Panc1 (cell line): ENCODE data around the gene S1PR2. TPM values are rescaled to one million over a fixed set of nuclear protein-coding genes. Genes with fewer than 3 reads are reported as not detected.

Experiments
- ATAC-seq: fragments of 200-7000 bp; cut with Tn5 transposase; 2 replicates; pipeline ENCODE4 v1.9.1; 2020; ENCODE audit warnings: mild to moderate bottlenecking, moderate library complexity
- BruUV-seq: library from RNA; stranded (reverse); fragments of 400-500 nt; replicated peaks from 2 replicates; lab custom pipeline; 2021; lab: Mats Ljungman, UMichigan
- CTCF ChIA-PET: fragments of 300-600 bp; sonication (Branson Sonifier 250); formaldehyde crosslinking; loops from one replicate; lab custom pipeline; 2022; ENCODE audit warnings: antibody characterized with exemption; lab: Charles Lee
- POLR2A ChIA-PET: fragments of 300-600 bp; sonication (Branson Sonifier 250); formaldehyde crosslinking; loops from one replicate; lab custom pipeline; 2022; ENCODE audit warnings: antibody characterized with exemption; lab: Charles Lee
- DNase-seq: peaks from one replicate; pipeline ENCODE4 v3.0.0-alpha.2; 2010; ENCODE audit warnings: low read depth, low spot score
- H3K27ac ChIP-seq: 2 replicates; pipeline ENCODE4 v1.5.1; 2011; ENCODE audit warnings: mild to moderate bottlenecking, low read length, inconsistent platforms
- H3K27me3 ChIP-seq: fragments of 200-500 bp; sonication (Bioruptor generic); 2 replicates; pipeline ENCODE4 v1.6.0; 2014; ENCODE audit warnings: low read length, inconsistent platforms; ENCODE audit not compliant: control insufficient read depth, insufficient read depth
- H3K36me3 ChIP-seq: fragments of 200-500 bp; sonication (Bioruptor generic); 2 replicates; pipeline ENCODE4 v1.5.1; 2014; ENCODE audit warnings: inconsistent platforms, mild to moderate bottlenecking, low read length, moderate library complexity; ENCODE audit not compliant: control insufficient read depth, insufficient read depth
- H3K4me1 ChIP-seq: 2 replicates; pipeline ENCODE4 v1.5.1; 2011; ENCODE audit warnings: inconsistent platforms, mild to moderate bottlenecking, low read length, moderate library complexity; ENCODE audit not compliant: control insufficient read depth, insufficient read depth
- H3K4me3 ChIP-seq, 2 experiments: 2 replicates each; pipeline ENCODE4 v1.5.1; 2011 to 2012; ENCODE audit warnings: low read depth in 2 of 2, low read length in 2 of 2, mild to moderate bottlenecking in 2 of 2, inconsistent platforms in 1 of 2, moderate library complexity in 1 of 2
- H3K9me3 ChIP-seq: fragments of 200-500 bp; sonication (Bioruptor generic); 2 replicates; pipeline ENCODE4 v1.5.1; 2014; ENCODE audit warnings: low read depth, mild to moderate bottlenecking, inconsistent platforms, low read length, moderate library complexity; ENCODE audit not compliant: control insufficient read depth, insufficient read depth
- POLR2AphosphoS5 ChIP-seq: IDR thresholded peaks from 2 replicates; pipeline ENCODE4 v1.6.1; 2012; ENCODE audit warnings: mild to moderate bottlenecking, low read depth, low read length, moderate library complexity
- SIN3A ChIP-seq: IDR thresholded peaks from 2 replicates; pipeline ENCODE4 v1.6.1; 2012; ENCODE audit warnings: low read depth, mild to moderate bottlenecking, low read length, moderate library complexity, borderline replicate concordance; ENCODE audit not compliant: insufficient read depth
- TCF7L2 ChIP-seq: IDR thresholded peaks from 2 replicates; pipeline ENCODE4 v1.6.1; 2011; ENCODE audit warnings: mild to moderate bottlenecking, low read depth, low read length, inconsistent platforms
- in situ Hi-C: cut with HindIII; loops from 2 replicates; pipeline ENCODE4 v1.10.0; 2016; ENCODE audit warnings: low sequenced_read_pairs, low pct_unique_long_range_greater_than_20kb
- intact Hi-C: fragments of 100-400 bp; cut with micrococcal nuclease; formaldehyde crosslinking; loops from one replicate; pipeline ENCODE4 v1.10.0; 2022; ENCODE audit not compliant: unreplicated experiment
- total RNA-seq: library from RNA; stranded (reverse); gene quantifications from one replicate; pipeline ENCODE4 v1.2.1, GENCODE V29; 2021; ENCODE audit not compliant: unreplicated experiment
- TF ChIP-seq, protein P1 (sequence below): fragments of 450-650 bp; IDR thresholded peaks from 2 replicates; pipeline ENCODE4 v1.5.1; 2017; ENCODE audit warnings: mild to moderate bottlenecking
- TF ChIP-seq, protein P2 (sequence below), 2 experiments: IDR thresholded peaks; 2 replicates each; pipeline ENCODE4 v1.6.1; 2011 to 2012; ENCODE audit warnings: low read depth in 2 of 2, control low read depth in 1 of 2, low read length in 1 of 2, mild to moderate bottlenecking in 1 of 2, moderate library complexity in 1 of 2; ENCODE audit not compliant: insufficient read depth in 1 of 2

Gene S1PR2
- total RNA-seq, 1 experiment from 2014 or later = 2.9 TPM

- Histone ChIP-seq H3K27ac (no peak overlapping the region), H3K27me3 (no peaks in the 10 kb centered on the region), H3K4me3 (no peak overlapping the region), H3K4me1 (no peaks in the 10 kb centered on the region), H3K9me3 (no peaks in the 10 kb centered on the region), H3K36me3 (no peaks in the 10 kb centered on the region)
- ChIA-PET POLR2A (no interaction called here), CTCF (interaction anchor here (0.6 kb wide), 1 partner anchor 15 kb away, joined by 3 read pairs; no protein-coding TSS in a partner anchor)
- TF ChIP-seq POLR2AphosphoS5 = no peak
- TF ChIP-seq, protein P1, sequence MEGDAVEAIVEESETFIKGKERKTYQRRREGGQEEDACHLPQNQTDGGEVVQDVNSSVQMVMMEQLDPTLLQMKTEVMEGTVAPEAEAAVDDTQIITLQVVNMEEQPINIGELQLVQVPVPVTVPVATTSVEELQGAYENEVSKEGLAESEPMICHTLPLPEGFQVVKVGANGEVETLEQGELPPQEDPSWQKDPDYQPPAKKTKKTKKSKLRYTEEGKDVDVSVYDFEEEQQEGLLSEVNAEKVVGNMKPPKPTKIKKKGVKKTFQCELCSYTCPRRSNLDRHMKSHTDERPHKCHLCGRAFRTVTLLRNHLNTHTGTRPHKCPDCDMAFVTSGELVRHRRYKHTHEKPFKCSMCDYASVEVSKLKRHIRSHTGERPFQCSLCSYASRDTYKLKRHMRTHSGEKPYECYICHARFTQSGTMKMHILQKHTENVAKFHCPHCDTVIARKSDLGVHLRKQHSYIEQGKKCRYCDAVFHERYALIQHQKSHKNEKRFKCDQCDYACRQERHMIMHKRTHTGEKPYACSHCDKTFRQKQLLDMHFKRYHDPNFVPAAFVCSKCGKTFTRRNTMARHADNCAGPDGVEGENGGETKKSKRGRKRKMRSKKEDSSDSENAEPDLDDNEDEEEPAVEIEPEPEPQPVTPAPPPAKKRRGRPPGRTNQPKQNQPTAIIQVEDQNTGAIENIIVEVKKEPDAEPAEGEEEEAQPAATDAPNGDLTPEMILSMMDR = no peak
- no peak for TF ChIP-seq SIN3A
- no peak for TF ChIP-seq TCF7L2
- in situ Hi-C loops (no loop called here), intact Hi-C loops (no loop called here)
- BruUV-seq = no TSS peak
- DNase-seq (no peak), ATAC-seq (no peak)
Observed at GRCh38 chr19:10214784-10215183, 16.3 kb downstream of the S1PR2 start.

DNA sequence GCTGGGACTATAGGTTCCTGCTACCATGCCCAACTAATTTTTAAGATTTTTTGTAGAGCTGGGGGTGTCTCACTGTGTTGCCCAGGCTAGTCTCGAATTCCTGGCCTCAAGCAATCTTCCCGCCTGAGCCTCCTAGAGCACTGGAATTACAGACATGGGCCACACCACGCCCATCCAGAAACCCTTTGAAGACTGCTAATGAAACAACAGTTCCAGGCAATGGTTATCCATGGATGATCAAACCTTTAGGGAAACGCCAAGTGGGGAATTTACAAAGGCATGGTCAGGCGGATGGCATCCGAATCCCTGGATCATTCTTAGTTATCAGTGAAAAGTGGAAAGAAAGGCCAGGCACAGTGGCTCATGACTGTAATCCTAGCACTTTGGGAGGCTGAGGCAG lies 19.4 kb downstream of the S1PR2 start:
- no peak for DNase-seq
- ATAC-seq = no peak
- Histone ChIP-seq H3K27me3 (no peaks in the 10 kb centered on the region), H3K27ac (no peak overlapping the region), H3K4me1 (no peaks in the 10 kb centered on the region), H3K36me3 (no peaks in the 10 kb centered on the region), H3K4me3 (no peak overlapping the region), H3K9me3 (no peaks in the 10 kb centered on the region)
- ChIA-PET POLR2A (interaction anchor here (0.9 kb wide), 1 partner anchor 17 kb away, joined by 10 read pairs; the partner anchor contains the start of gene DNMT1), CTCF (interaction anchor here (0.6 kb wide), 1 partner anchor 15 kb away, joined by 4 read pairs; no protein-coding TSS in a partner anchor)
- intact Hi-C loops = no loop called here
- BruUV-seq = no TSS peak
- TF ChIP-seq, protein P1 = no peak
- TF ChIP-seq, protein P2, sequence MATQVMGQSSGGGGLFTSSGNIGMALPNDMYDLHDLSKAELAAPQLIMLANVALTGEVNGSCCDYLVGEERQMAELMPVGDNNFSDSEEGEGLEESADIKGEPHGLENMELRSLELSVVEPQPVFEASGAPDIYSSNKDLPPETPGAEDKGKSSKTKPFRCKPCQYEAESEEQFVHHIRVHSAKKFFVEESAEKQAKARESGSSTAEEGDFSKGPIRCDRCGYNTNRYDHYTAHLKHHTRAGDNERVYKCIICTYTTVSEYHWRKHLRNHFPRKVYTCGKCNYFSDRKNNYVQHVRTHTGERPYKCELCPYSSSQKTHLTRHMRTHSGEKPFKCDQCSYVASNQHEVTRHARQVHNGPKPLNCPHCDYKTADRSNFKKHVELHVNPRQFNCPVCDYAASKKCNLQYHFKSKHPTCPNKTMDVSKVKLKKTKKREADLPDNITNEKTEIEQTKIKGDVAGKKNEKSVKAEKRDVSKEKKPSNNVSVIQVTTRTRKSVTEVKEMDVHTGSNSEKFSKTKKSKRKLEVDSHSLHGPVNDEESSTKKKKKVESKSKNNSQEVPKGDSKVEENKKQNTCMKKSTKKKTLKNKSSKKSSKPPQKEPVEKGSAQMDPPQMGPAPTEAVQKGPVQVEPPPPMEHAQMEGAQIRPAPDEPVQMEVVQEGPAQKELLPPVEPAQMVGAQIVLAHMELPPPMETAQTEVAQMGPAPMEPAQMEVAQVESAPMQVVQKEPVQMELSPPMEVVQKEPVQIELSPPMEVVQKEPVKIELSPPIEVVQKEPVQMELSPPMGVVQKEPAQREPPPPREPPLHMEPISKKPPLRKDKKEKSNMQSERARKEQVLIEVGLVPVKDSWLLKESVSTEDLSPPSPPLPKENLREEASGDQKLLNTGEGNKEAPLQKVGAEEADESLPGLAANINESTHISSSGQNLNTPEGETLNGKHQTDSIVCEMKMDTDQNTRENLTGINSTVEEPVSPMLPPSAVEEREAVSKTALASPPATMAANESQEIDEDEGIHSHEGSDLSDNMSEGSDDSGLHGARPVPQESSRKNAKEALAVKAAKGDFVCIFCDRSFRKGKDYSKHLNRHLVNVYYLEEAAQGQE (IDR thresholded peaks at IDR 0.05; ENCODE audit: insufficient read depth in 1 of 2, low read depth in 2 of 2, low read length in 1 of 2) = no peak
- TF ChIP-seq SIN3A (no peak), POLR2AphosphoS5 (no peak), TCF7L2 (no peak)
- in situ Hi-C loops = no loop called here
